ENCODE results near the gene AGMO. TPM values are rescaled to one million over a fixed set of nuclear protein-coding genes. Genes with fewer than 3 reads are reported as not detected.

AGMO gene
- total and polyA plus RNA-seq, 2 of the 8 experiments (the other 6 are each of a cell fraction or from before 2014, with no cell fraction given), result 0.22 to 0.45 TPM

DNA sequence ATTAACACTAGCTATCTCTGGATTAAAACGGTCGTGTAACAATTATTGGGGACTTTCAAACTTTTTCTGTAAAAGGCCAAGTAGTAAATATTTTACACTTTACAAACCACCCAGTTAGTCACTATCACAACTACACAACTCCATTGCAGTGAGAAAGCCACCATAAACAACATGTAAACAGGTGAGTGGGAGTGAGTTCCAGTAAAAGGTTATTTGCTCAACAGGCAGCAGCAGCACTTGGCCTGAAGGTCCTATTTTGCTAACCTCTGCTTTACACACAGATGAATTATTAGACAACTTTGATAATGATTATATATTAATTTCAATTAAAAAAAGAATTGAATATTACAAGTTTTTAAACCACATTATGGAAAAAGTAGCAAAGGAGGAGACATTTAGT lies 15.8 kb upstream of the AGMO start (continued):
- TF ChIP-seq, protein P1, sequence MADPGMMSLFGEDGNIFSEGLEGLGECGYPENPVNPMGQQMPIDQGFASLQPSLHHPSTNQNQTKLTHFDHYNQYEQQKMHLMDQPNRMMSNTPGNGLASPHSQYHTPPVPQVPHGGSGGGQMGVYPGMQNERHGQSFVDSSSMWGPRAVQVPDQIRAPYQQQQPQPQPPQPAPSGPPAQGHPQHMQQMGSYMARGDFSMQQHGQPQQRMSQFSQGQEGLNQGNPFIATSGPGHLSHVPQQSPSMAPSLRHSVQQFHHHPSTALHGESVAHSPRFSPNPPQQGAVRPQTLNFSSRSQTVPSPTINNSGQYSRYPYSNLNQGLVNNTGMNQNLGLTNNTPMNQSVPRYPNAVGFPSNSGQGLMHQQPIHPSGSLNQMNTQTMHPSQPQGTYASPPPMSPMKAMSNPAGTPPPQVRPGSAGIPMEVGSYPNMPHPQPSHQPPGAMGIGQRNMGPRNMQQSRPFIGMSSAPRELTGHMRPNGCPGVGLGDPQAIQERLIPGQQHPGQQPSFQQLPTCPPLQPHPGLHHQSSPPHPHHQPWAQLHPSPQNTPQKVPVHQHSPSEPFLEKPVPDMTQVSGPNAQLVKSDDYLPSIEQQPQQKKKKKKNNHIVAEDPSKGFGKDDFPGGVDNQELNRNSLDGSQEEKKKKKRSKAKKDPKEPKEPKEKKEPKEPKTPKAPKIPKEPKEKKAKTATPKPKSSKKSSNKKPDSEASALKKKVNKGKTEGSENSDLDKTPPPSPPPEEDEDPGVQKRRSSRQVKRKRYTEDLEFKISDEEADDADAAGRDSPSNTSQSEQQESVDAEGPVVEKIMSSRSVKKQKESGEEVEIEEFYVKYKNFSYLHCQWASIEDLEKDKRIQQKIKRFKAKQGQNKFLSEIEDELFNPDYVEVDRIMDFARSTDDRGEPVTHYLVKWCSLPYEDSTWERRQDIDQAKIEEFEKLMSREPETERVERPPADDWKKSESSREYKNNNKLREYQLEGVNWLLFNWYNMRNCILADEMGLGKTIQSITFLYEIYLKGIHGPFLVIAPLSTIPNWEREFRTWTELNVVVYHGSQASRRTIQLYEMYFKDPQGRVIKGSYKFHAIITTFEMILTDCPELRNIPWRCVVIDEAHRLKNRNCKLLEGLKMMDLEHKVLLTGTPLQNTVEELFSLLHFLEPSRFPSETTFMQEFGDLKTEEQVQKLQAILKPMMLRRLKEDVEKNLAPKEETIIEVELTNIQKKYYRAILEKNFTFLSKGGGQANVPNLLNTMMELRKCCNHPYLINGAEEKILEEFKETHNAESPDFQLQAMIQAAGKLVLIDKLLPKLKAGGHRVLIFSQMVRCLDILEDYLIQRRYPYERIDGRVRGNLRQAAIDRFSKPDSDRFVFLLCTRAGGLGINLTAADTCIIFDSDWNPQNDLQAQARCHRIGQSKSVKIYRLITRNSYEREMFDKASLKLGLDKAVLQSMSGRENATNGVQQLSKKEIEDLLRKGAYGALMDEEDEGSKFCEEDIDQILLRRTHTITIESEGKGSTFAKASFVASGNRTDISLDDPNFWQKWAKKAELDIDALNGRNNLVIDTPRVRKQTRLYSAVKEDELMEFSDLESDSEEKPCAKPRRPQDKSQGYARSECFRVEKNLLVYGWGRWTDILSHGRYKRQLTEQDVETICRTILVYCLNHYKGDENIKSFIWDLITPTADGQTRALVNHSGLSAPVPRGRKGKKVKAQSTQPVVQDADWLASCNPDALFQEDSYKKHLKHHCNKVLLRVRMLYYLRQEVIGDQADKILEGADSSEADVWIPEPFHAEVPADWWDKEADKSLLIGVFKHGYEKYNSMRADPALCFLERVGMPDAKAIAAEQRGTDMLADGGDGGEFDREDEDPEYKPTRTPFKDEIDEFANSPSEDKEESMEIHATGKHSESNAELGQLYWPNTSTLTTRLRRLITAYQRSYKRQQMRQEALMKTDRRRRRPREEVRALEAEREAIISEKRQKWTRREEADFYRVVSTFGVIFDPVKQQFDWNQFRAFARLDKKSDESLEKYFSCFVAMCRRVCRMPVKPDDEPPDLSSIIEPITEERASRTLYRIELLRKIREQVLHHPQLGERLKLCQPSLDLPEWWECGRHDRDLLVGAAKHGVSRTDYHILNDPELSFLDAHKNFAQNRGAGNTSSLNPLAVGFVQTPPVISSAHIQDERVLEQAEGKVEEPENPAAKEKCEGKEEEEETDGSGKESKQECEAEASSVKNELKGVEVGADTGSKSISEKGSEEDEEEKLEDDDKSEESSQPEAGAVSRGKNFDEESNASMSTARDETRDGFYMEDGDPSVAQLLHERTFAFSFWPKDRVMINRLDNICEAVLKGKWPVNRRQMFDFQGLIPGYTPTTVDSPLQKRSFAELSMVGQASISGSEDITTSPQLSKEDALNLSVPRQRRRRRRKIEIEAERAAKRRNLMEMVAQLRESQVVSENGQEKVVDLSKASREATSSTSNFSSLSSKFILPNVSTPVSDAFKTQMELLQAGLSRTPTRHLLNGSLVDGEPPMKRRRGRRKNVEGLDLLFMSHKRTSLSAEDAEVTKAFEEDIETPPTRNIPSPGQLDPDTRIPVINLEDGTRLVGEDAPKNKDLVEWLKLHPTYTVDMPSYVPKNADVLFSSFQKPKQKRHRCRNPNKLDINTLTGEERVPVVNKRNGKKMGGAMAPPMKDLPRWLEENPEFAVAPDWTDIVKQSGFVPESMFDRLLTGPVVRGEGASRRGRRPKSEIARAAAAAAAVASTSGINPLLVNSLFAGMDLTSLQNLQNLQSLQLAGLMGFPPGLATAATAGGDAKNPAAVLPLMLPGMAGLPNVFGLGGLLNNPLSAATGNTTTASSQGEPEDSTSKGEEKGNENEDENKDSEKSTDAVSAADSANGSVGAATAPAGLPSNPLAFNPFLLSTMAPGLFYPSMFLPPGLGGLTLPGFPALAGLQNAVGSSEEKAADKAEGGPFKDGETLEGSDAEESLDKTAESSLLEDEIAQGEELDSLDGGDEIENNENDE (IDR thresholded peaks at IDR 0.05; ENCODE audit: insufficient replicate concordance, low read length), result no peak
- TF ChIP-seq SIX5 (IDR thresholded peaks at IDR 0.05; ENCODE audit: low read depth, low read length) (no peak), KDM4A (IDR thresholded peaks at IDR 0.05; ENCODE audit: low read depth, low read length, severe bottlenecking) (no peak), HDAC6 (IDR thresholded peaks at IDR 0.05; ENCODE audit: low read depth, low read length) (no peak), SRF (IDR thresholded peaks at IDR 0.05; ENCODE audit: low read depth, low read length) (no peak)
